H9 (cell line): ENCODE data around the gene ITSN1. TPM values are rescaled to one million over a fixed set of nuclear protein-coding genes. Genes with fewer than 3 reads are reported as not detected.

Source experiments
- DNase-seq: peaks from one replicate; pipeline ENCODE4 v3.0.0-alpha.2; 2017
- H2AFZ ChIP-seq: one replicate; pipeline ENCODE4 v1.6.1; 2013; ENCODE audit warnings: mild to moderate bottlenecking, low read length, control low read depth, moderate library complexity
- H2AK5ac ChIP-seq: 2 replicates; pipeline ENCODE4 v1.6.1; 2013; ENCODE audit warnings: low read length, control low read depth, mixed read lengths; ENCODE audit not compliant: insufficient read length
- H2BK120ac ChIP-seq: one replicate; pipeline ENCODE4 v1.6.1; 2013; ENCODE audit warnings: low read depth, mild to moderate bottlenecking, low read length, control low read depth, inconsistent platforms; ENCODE audit not compliant: poor library complexity, severe bottlenecking
- H2BK12ac ChIP-seq: 2 replicates; pipeline ENCODE4 v1.6.1; 2013; ENCODE audit warnings: low read length, control low read depth, mixed read lengths, low read depth; ENCODE audit not compliant: insufficient read length
- H2BK15ac ChIP-seq: 2 replicates; pipeline ENCODE4 v1.6.1; 2013; ENCODE audit warnings: low read depth, low read length, control low read depth
- H2BK20ac ChIP-seq: one replicate; pipeline ENCODE4 v1.6.1; 2013; ENCODE audit warnings: low read depth, mild to moderate bottlenecking, low read length, control low read depth, inconsistent platforms; ENCODE audit not compliant: poor library complexity, severe bottlenecking
- H2BK5ac ChIP-seq: 2 replicates; pipeline ENCODE4 v1.6.1; 2013; ENCODE audit warnings: low read length, control low read depth, mixed read lengths; ENCODE audit not compliant: insufficient read length
- H3K14ac ChIP-seq: 2 replicates; pipeline ENCODE4 v1.6.1; 2013; ENCODE audit warnings: low read length, control low read depth; ENCODE audit not compliant: insufficient read depth
- H3K18ac ChIP-seq: 2 replicates; pipeline ENCODE4 v1.6.1; 2013; ENCODE audit warnings: low read depth, mild to moderate bottlenecking, mixed read lengths, low read length, control low read depth; ENCODE audit not compliant: insufficient read length
- H3K23ac ChIP-seq: 2 replicates; pipeline ENCODE4 v1.6.1; 2013; ENCODE audit warnings: low read length, control low read depth, mixed read lengths, low read depth; ENCODE audit not compliant: insufficient read length
- H3K23me2 ChIP-seq: 2 replicates; pipeline ENCODE4 v1.6.1; 2013; ENCODE audit warnings: low read depth, mild to moderate bottlenecking, mixed read lengths, low read length, control low read depth; ENCODE audit not compliant: insufficient read length, poor library complexity, severe bottlenecking
- H3K27ac ChIP-seq: 2 replicates; pipeline ENCODE4 v1.5.1; 2013; ENCODE audit warnings: low read length, control low read depth, mixed read lengths, low read depth; ENCODE audit not compliant: insufficient read length
- H3K27me3 ChIP-seq: 2 replicates; pipeline ENCODE4 v1.6.1; 2013; ENCODE audit warnings: low read length, control low read depth, inconsistent platforms; ENCODE audit not compliant: insufficient read depth
- H3K4ac ChIP-seq: 2 replicates; pipeline ENCODE4 v1.6.1; 2013; ENCODE audit warnings: low read depth, mild to moderate bottlenecking, control low read depth, inconsistent platforms, low read length, moderate library complexity
- H3K4me1 ChIP-seq: 2 replicates; pipeline ENCODE4 v1.6.1; 2013; ENCODE audit warnings: low read length, control low read depth, inconsistent platforms; ENCODE audit not compliant: insufficient read depth
- H3K4me2 ChIP-seq: 2 replicates; pipeline ENCODE4 v1.6.1; 2013; ENCODE audit warnings: low read length, control low read depth, mixed read lengths; ENCODE audit not compliant: insufficient read length, insufficient read depth
- H3K56ac ChIP-seq: 2 replicates; pipeline ENCODE4 v1.6.1; 2013; ENCODE audit warnings: low read depth, mild to moderate bottlenecking, mixed read lengths, low read length, control low read depth; ENCODE audit not compliant: insufficient read length
- H3K79me1 ChIP-seq: 2 replicates; pipeline ENCODE4 v1.6.1; 2013; ENCODE audit warnings: low read depth, mild to moderate bottlenecking, moderate library complexity, low read length, control low read depth, inconsistent platforms; ENCODE audit not compliant: insufficient read depth, poor library complexity, severe bottlenecking
- H3K79me2 ChIP-seq: 2 replicates; pipeline ENCODE4 v1.6.1; 2013; ENCODE audit warnings: low read length, control low read depth, inconsistent platforms; ENCODE audit not compliant: insufficient read depth
- H3K9ac ChIP-seq: 2 replicates; pipeline ENCODE4 v1.6.1; 2013; ENCODE audit warnings: low read length, control low read depth, mixed read lengths; ENCODE audit not compliant: insufficient read length; ENCODE audit errors: extremely low read depth
- H3K9me3 ChIP-seq: one replicate; pipeline ENCODE4 v1.6.1; 2013; ENCODE audit warnings: low read depth, low read length, inconsistent platforms; ENCODE audit not compliant: control insufficient read depth
- H3T11ph ChIP-seq: one replicate; pipeline ENCODE4 v1.6.1; 2013; ENCODE audit warnings: mild to moderate bottlenecking, low read length, control low read depth, inconsistent platforms
- H4K20me1 ChIP-seq: one replicate; pipeline ENCODE4 v1.6.1; 2013; ENCODE audit not compliant: control insufficient read depth, insufficient read length, insufficient read depth
- H4K5ac ChIP-seq: 2 replicates; pipeline ENCODE4 v1.6.1; 2013; ENCODE audit warnings: low read depth, mild to moderate bottlenecking, mixed read lengths, low read length, control low read depth; ENCODE audit not compliant: insufficient read length
- H4K8ac ChIP-seq: replicated peaks from 2 replicates; pipeline ENCODE4 v1.6.1; 2013; ENCODE audit warnings: low read length, control low read depth, mixed read lengths, low read depth; ENCODE audit not compliant: insufficient read length
- H4K91ac ChIP-seq: 2 replicates; pipeline ENCODE4 v1.6.1; 2013; ENCODE audit warnings: low read depth, mild to moderate bottlenecking, moderate library complexity, mixed read lengths, low read length, control low read depth; ENCODE audit not compliant: insufficient read length
- H3K27ac Mint-ChIP-seq, 3 experiments: 2 replicates in 2 of 3; 3 replicates in 1 of 3; pipeline ENCODE4 v1.8.0; 2020 to 2021; ENCODE audit warnings: mixed read lengths in 3 of 3, mild to moderate bottlenecking in 1 of 3, moderate library complexity in 1 of 3
- H3K27me3 Mint-ChIP-seq: 2 replicates; pipeline ENCODE4 v1.8.0; 2021; ENCODE audit warnings: low read depth, mild to moderate bottlenecking, moderate library complexity, mixed read lengths
- H3K36me3 Mint-ChIP-seq, 3 experiments: 2 replicates in 2 of 3; 3 replicates in 1 of 3; pipeline ENCODE4 v1.8.0; 2020 to 2021; ENCODE audit warnings: low read depth in 3 of 3, mixed read lengths in 3 of 3; ENCODE audit not compliant: insufficient read depth in 1 of 3
- H3K4me1 Mint-ChIP-seq, 2 experiments: 2 replicates each; pipeline ENCODE4 v1.8.0; 2020; ENCODE audit warnings: mixed read lengths in 2 of 2
- H3K4me3 Mint-ChIP-seq, 2 experiments: 2 replicates in 1 of 2; 3 replicates in 1 of 2; pipeline ENCODE4 v1.8.0; 2020 to 2021; ENCODE audit warnings: mild to moderate bottlenecking in 2 of 2, mixed read lengths in 2 of 2, moderate library complexity in 1 of 2
- H3K9me3 Mint-ChIP-seq, 2 experiments: 2 replicates in 1 of 2; 3 replicates in 1 of 2; pipeline ENCODE4 v1.8.0; 2020; ENCODE audit warnings: mild to moderate bottlenecking in 2 of 2, mixed read lengths in 2 of 2, moderate library complexity in 1 of 2
- WGBS: extraction: QIAGEN DNeasy Blood & Tissue Kit; methylation state at CpG from one replicate; pipeline ENCODE4 v1.1.7; 2013; ENCODE audit warnings: missing lambda C conversion rate, low lambda C conversion rate, mixed read lengths; ENCODE audit not compliant: insufficient read length; ENCODE audit errors: extremely low coverage; 5-methylcytosine and 5-hydroxymethylcytosine counted together
- total RNA-seq: library from RNA; stranded (reverse); gene quantifications from 2 replicates; pipeline ENCODE4 v1.2.1, GENCODE V29; 2021
- TF ChIP-seq, protein P1 (sequence below): fragments of 200-600 bp; sonication (generic); conservative IDR thresholded peaks from 3 replicates; pipeline ENCODE4 v1.8.0; 2021; ENCODE audit warnings: antibody characterized with exemption, mild to moderate bottlenecking

The ITSN1 gene
- total RNA-seq, 1 experiment from 2014 or later, result 94.2 TPM

DNA sequence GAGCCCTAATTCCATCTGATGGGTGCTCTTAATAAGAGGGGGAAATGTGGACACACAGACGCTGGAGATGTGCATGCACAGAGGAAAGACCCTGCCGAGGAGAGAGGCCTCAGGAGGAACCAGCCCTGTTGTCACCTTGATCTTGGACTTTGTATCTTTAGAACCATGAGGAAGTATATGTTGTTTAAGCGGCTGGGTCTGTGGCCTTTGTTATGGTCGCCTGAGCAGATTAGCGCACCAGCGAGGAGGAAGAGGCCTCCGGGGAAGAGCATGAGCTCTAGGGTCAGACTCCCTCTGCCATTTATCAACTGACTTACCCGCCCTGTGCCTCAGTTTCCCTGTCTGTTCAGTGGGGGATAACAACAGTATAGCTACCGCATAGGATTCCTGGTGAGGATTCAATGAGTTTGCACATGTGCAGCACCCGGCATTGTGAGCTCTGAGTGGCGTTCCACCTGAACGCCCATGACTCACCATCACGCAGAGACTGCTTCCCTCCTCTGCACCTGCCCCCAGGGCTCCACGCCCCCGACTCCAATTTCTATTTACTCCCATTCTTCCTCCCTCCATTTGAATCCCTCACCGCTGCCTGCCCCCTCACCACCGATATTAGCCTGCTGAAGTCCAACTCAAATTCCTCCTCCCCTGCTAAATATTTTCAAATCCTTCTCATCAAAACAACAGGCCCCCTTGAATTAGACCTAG lies 206.1 kb downstream of the ITSN1 start:
- H2BK15ac ChIP-seq, result no peak overlapping the region
- no peak overlapping the region for H2BK12ac ChIP-seq
- no peaks in the 10 kb centered on the region for H3K79me2 ChIP-seq
- TF ChIP-seq, protein P1, sequence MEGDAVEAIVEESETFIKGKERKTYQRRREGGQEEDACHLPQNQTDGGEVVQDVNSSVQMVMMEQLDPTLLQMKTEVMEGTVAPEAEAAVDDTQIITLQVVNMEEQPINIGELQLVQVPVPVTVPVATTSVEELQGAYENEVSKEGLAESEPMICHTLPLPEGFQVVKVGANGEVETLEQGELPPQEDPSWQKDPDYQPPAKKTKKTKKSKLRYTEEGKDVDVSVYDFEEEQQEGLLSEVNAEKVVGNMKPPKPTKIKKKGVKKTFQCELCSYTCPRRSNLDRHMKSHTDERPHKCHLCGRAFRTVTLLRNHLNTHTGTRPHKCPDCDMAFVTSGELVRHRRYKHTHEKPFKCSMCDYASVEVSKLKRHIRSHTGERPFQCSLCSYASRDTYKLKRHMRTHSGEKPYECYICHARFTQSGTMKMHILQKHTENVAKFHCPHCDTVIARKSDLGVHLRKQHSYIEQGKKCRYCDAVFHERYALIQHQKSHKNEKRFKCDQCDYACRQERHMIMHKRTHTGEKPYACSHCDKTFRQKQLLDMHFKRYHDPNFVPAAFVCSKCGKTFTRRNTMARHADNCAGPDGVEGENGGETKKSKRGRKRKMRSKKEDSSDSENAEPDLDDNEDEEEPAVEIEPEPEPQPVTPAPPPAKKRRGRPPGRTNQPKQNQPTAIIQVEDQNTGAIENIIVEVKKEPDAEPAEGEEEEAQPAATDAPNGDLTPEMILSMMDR, result no peak
- H2BK20ac ChIP-seq, result no peak overlapping the region
- no peak overlapping the region for H3K27ac ChIP-seq
- Mint-ChIP-seq H3K27ac (no peak overlapping the region; a peak in 2 of 7 replicates), H3K4me3 (no peak overlapping the region), H3K36me3 (peaks cover 0 to 5% (median 0%) of the 10 kb centered on the region in 3 experiments; a peak in 4 of 7 replicates), H3K9me3 (no peaks in the 10 kb centered on the region; a peak in 3 of 5 replicates), H3K4me1 (peaks cover 20 to 31% of the 10 kb centered on the region in 2 experiments), H3K27me3 (no peaks in the 10 kb centered on the region)
- no peak for DNase-seq
- H2BK120ac ChIP-seq, result no peak overlapping the region
- no peak overlapping the region for H4K91ac ChIP-seq
- H4K8ac ChIP-seq, result no peak overlapping the region
- H2AK5ac ChIP-seq, result no peak overlapping the region
- no peaks in the 10 kb centered on the region for H3K9me3 ChIP-seq
- no peak overlapping the region for H3K56ac ChIP-seq
- no peak overlapping the region for H2BK5ac ChIP-seq
- no peak overlapping the region for H3K23ac ChIP-seq
- no peak overlapping the region for H3K14ac ChIP-seq
- H3K79me1 ChIP-seq, result no peaks in the 10 kb centered on the region
- no peak overlapping the region for H3K9ac ChIP-seq
- no peaks in the 10 kb centered on the region for H3K27me3 ChIP-seq
- WGBS, result no CpG with 5 or more reads among the region's 17 CpGs
- no peaks in the 10 kb centered on the region for H3K4me1 ChIP-seq
- no peaks in the 10 kb centered on the region for H4K20me1 ChIP-seq
- H4K5ac ChIP-seq, result no peak overlapping the region
- no peak overlapping the region for H2AFZ ChIP-seq
- no peak overlapping the region for H3K4ac ChIP-seq
- H3T11ph ChIP-seq, result no peak overlapping the region
- H3K18ac ChIP-seq, result no peak overlapping the region
- H3K4me2 ChIP-seq, result no peak overlapping the region
- no peaks in the 10 kb centered on the region for H3K23me2 ChIP-seq
